ENCODE data around the gene TBC1D32.
"Not testable (repeated sequence)": the region's sequence is repeated elsewhere in the genome, so short reads cannot be mapped to it uniquely, and the experiment has no call there.

TBC1D32 gene

DNA sequence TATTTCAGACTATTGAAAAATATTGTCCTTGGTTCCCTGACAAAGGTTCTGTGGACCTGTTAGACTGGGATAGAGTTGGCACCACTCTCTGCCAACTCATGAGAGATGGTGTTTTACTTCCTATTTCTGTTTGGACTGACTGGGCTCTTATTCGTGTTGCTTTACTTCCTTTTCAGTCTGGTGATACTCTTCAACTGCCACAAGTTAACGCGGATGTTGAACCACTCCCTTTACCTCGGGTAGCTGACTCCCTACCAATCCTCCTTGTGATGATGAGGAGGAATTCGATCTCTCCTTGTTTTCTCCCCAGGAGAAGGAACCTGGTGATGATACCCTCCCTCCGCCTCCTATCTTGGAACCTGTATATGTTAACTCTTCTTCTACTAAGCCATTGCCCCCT lies 291.1 kb downstream of the TBC1D32 start:
- not testable (repeated sequence) for DNase-seq; H3K4me3 ChIP-seq (ENCODE audit: insufficient read depth, low read depth, low read length, poor library complexity, severe bottlenecking); H3K9me3 ChIP-seq (ENCODE audit: control insufficient read depth, low read length); H3K36me3 ChIP-seq (ENCODE audit: control insufficient read depth, insufficient read depth, low read length); H3K4me1 ChIP-seq (ENCODE audit: control insufficient read depth, insufficient read depth, low read length, poor library complexity, severe bottlenecking); H3K27me3 ChIP-seq (replicated peaks; ENCODE audit: control insufficient read depth, insufficient read depth, low read length, poor library complexity, severe bottlenecking); H3K27ac ChIP-seq (ENCODE audit: insufficient read depth, low read length, poor library complexity, severe bottlenecking)

DNA sequence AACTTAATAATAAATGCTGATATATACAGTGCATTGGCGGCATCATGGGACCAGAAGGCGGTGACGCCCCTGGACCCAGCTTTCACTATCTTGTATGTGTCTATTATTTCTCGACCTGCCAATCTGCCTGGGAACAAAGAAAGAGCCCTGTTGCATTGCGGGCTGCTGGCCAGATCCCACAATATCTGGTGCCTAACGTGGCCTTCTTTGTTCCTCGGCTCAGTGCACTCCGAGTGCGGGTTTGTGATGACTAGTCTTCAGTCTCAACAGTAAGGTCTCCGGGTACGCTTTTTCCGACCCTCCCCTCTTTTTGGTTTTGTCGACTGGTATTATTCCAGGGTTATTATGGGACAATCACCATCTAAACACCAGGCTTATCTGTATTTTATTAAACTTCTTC lies 291.5 kb downstream of the TBC1D32 start:
- Histone ChIP-seq H3K9me3 (ENCODE audit: control insufficient read depth, low read length) (no peaks in the 10 kb centered on the region), H3K36me3 (ENCODE audit: control insufficient read depth, insufficient read depth, low read length) (no peaks in the 10 kb centered on the region), H3K4me3 (ENCODE audit: insufficient read depth, low read depth, low read length, poor library complexity, severe bottlenecking) (no peak overlapping the region), H3K27me3 (replicated peaks; ENCODE audit: control insufficient read depth, insufficient read depth, low read length, poor library complexity, severe bottlenecking) (no peaks in the 10 kb centered on the region), H3K27ac (ENCODE audit: insufficient read depth, low read length, poor library complexity, severe bottlenecking) (no peak overlapping the region), H3K4me1 (ENCODE audit: control insufficient read depth, insufficient read depth, low read length, poor library complexity, severe bottlenecking) (no peaks in the 10 kb centered on the region)
- no peak for DNase-seq

DNA sequence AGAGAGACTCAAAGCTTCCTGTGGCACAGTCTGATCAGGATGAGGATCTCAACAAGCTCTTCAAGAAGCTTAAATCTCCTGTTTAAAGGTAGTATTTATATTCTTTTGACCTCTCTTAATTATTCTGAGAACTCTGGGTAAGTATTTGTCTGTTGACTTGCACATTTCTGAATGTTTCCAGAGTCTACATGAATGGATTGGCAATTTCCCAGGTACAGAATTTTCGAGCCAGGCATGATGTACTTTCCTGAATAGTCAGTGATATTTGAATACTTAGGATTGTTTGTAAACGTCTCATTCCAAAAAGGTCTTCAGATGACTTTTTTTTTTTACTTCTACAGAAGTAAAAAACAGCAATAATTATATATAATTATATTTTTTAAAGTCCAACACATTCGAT lies 293.4 kb downstream of the TBC1D32 start:
- no peak for DNase-seq
- Histone ChIP-seq H3K27me3 (replicated peaks; ENCODE audit: control insufficient read depth, insufficient read depth, low read length, poor library complexity, severe bottlenecking) (no peaks in the 10 kb centered on the region), H3K36me3 (ENCODE audit: control insufficient read depth, insufficient read depth, low read length) (no peaks in the 10 kb centered on the region), H3K4me3 (ENCODE audit: insufficient read depth, low read depth, low read length, poor library complexity, severe bottlenecking) (no peak overlapping the region), H3K9me3 (ENCODE audit: control insufficient read depth, low read length) (no peaks in the 10 kb centered on the region), H3K27ac (ENCODE audit: insufficient read depth, low read length, poor library complexity, severe bottlenecking) (no peak overlapping the region), H3K4me1 (ENCODE audit: control insufficient read depth, insufficient read depth, low read length, poor library complexity, severe bottlenecking) (no peaks in the 10 kb centered on the region)

DNA sequence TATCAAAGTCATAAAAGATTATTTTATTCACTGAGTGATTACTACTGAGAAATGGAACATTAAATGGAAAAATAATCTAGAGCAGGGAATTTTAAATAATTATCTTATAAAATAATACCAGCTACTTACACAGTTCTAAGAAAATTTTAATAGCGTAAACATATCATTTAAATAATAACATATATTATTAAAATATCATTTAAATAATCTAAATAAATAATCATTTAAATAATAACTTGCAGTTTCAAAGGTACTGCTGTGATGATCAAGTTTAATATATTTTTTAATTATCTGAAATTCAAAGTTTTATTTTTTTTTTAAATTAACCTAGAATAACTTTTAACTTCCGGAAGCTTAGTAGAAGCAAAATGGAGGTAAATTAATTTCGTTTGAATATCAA lies 301.2 kb downstream of the TBC1D32 start:
- Histone ChIP-seq H3K27ac (ENCODE audit: insufficient read depth, low read length, poor library complexity, severe bottlenecking) (no peak overlapping the region), H3K4me1 (ENCODE audit: control insufficient read depth, insufficient read depth, low read length, poor library complexity, severe bottlenecking) (no peaks in the 10 kb centered on the region)

DNA sequence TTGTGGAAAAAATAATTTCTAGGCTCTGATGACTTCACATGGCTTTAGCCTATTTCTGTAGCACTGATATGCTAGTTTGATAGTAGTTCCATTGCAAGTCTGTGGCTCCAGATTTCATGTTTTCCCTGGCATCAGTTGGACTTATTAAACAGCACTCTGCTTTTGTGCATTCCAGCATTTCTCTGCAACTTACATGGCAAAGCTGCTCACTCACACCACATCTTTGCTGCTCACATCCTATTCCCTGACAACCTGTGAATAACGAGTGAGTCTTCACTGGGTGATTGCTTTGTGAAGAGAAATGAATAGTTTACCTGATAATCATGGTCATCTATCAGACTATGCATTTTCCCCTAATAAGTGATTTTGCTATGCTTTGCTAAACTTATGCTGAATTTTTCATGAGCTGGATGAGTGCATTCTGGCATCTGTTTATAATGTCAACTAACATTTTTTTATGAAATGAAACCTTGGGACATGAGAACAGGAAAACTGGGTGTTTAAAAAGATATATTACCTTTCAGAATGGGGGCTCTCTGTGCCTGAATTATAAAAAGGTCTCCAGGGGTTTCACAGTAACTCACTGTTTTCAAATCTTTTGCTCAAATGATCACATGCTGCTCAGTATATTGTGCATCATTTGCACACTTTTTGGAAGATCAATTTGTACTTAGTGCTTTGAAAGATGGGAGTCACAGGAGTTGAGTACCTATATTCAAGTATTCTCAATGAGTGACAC lies 301.8 kb downstream of the TBC1D32 start:
- no peaks in the 10 kb centered on the region for H3K36me3 ChIP-seq (ENCODE audit: control insufficient read depth, insufficient read depth, low read length)
- no peaks in the 10 kb centered on the region for H3K9me3 ChIP-seq (ENCODE audit: control insufficient read depth, low read length)
- H3K27ac ChIP-seq (ENCODE audit: insufficient read depth, low read length, poor library complexity, severe bottlenecking): no peak overlapping the region
- no peaks in the 10 kb centered on the region for H3K4me1 ChIP-seq (ENCODE audit: control insufficient read depth, insufficient read depth, low read length, poor library complexity, severe bottlenecking)
- no peaks in the 10 kb centered on the region for H3K27me3 ChIP-seq (replicated peaks; ENCODE audit: control insufficient read depth, insufficient read depth, low read length, poor library complexity, severe bottlenecking)
- H3K4me3 ChIP-seq (ENCODE audit: insufficient read depth, low read depth, low read length, poor library complexity, severe bottlenecking): no peak overlapping the region
- DNase-seq: no peak

More for the DNA sequence above, 301.2 kb downstream of the TBC1D32 start:
- DNase-seq: no peak
- Histone ChIP-seq H3K27me3 (replicated peaks; ENCODE audit: control insufficient read depth, insufficient read depth, low read length, poor library complexity, severe bottlenecking) (no peaks in the 10 kb centered on the region), H3K9me3 (ENCODE audit: control insufficient read depth, low read length) (no peaks in the 10 kb centered on the region), H3K36me3 (ENCODE audit: control insufficient read depth, insufficient read depth, low read length) (no peaks in the 10 kb centered on the region), H3K4me3 (ENCODE audit: insufficient read depth, low read depth, low read length, poor library complexity, severe bottlenecking) (no peak overlapping the region)
